GM23338 (cell line): ENCODE measurements around the gene TRIM38. TPM values are rescaled to one million over a fixed set of nuclear protein-coding genes. Genes with fewer than 3 reads are reported as not detected.

Source experiments
- ATAC-seq: fragments of 200-7000 bp; cut with Tn5 transposase; 3 replicates; pipeline ENCODE4 v1.9.1; 2020
- DNase-seq: peaks from one replicate; pipeline ENCODE4 v3.0.0-alpha.2; 2015; ENCODE audit warnings: low spot score
- H2AFZ ChIP-seq: fragments of 200-600 bp; sonication (generic); 2 replicates; pipeline ENCODE4 v1.8.0; 2016; ENCODE audit warnings: antibody characterized with exemption, mild to moderate bottlenecking, moderate library complexity
- H3F3A ChIP-seq: fragments of 200-600 bp; sonication (generic); replicated peaks from 2 replicates; pipeline ENCODE4 v1.8.0; 2017; ENCODE audit warnings: antibody characterized with exemption, mixed run types, low read depth
- H3K27ac ChIP-seq: fragments of 200-600 bp; sonication (generic); 2 replicates; pipeline ENCODE4 v1.6.1; 2016; ENCODE audit warnings: low read depth
- H3K27me3 ChIP-seq: fragments of 200-600 bp; sonication (generic); 2 replicates; pipeline ENCODE4 v1.8.0; 2016; ENCODE audit warnings: mild to moderate bottlenecking, mixed run types, moderate library complexity; ENCODE audit not compliant: insufficient read depth
- H3K36me3 ChIP-seq: fragments of 200-600 bp; sonication (generic); 2 replicates; pipeline ENCODE4 v1.8.0; 2016; ENCODE audit warnings: mild to moderate bottlenecking; ENCODE audit not compliant: insufficient read depth
- H3K4me1 ChIP-seq: fragments of 200-600 bp; sonication (generic); 2 replicates; pipeline ENCODE4 v1.8.0; 2016; ENCODE audit warnings: mild to moderate bottlenecking, moderate library complexity; ENCODE audit not compliant: insufficient read depth
- H3K4me2 ChIP-seq: fragments of 200-600 bp; sonication (generic); 2 replicates; pipeline ENCODE4 v1.7.1; 2017; ENCODE audit warnings: mixed run types
- H3K4me3 ChIP-seq: fragments of 200-600 bp; sonication (generic); 2 replicates; pipeline ENCODE4 v1.6.1; 2016; ENCODE audit warnings: mixed run types
- H3K79me2 ChIP-seq: fragments of 200-600 bp; sonication (generic); replicated peaks from 2 replicates; pipeline ENCODE4 v1.8.0; 2017; ENCODE audit warnings: mild to moderate bottlenecking; ENCODE audit not compliant: insufficient read depth
- H3K9me2 ChIP-seq: fragments of 200-600 bp; sonication (generic); 2 replicates; pipeline ENCODE4 v1.8.0; 2017; ENCODE audit not compliant: insufficient read depth
- H4K20me1 ChIP-seq: fragments of 200-600 bp; sonication (generic); replicated peaks from 2 replicates; pipeline ENCODE4 v1.8.0; 2017; ENCODE audit warnings: mild to moderate bottlenecking; ENCODE audit not compliant: insufficient read depth
- H3K27ac Mint-ChIP-seq: 2 replicates; pipeline ENCODE4 v1.8.0; 2020; ENCODE audit warnings: inconsistent platforms, mild to moderate bottlenecking, moderate library complexity, mixed read lengths
- H3K27me3 Mint-ChIP-seq: 3 replicates; pipeline ENCODE4 v1.8.0; 2022; ENCODE audit warnings: low read depth, mild to moderate bottlenecking, moderate library complexity, mixed read lengths, inconsistent platforms; ENCODE audit not compliant: insufficient read depth, poor library complexity
- H3K36me3 Mint-ChIP-seq: 3 replicates; pipeline ENCODE4 v1.8.0; 2021; ENCODE audit warnings: low read depth, mild to moderate bottlenecking, inconsistent platforms, moderate library complexity, mixed read lengths
- H3K4me1 Mint-ChIP-seq: 3 replicates; pipeline ENCODE4 v1.8.0; 2020; ENCODE audit warnings: mild to moderate bottlenecking, inconsistent platforms, mixed read lengths
- H3K4me3 Mint-ChIP-seq: 3 replicates; pipeline ENCODE4 v1.8.0; 2021; ENCODE audit warnings: moderate library complexity, mild to moderate bottlenecking, inconsistent platforms, mixed read lengths
- H3K9me3 Mint-ChIP-seq: 3 replicates; pipeline ENCODE4 v1.8.0; 2020; ENCODE audit warnings: moderate library complexity, mild to moderate bottlenecking, inconsistent platforms, mixed read lengths
- CREB1 ChIP-seq: fragments of 250-450 bp; sonication (Bioruptor Pico); IDR thresholded peaks from 2 replicates; pipeline ENCODE4 v1.5.0; 2020; ENCODE audit warnings: low read depth, mild to moderate bottlenecking, moderate library complexity
- CTCF ChIP-seq, 2 experiments: fragments of 200-600 bp in 1 of 2; sonication (generic) in 1 of 2; conservative IDR thresholded peaks; 2 replicates each; pipeline versions ENCODE4 v1.5.1 to v1.6.1; 2016 to 2017; ENCODE audit warnings: antibody characterized with exemption in 2 of 2, low read depth in 2 of 2, mild to moderate bottlenecking in 2 of 2, moderate library complexity in 1 of 2
- ETS1 ChIP-seq: IDR thresholded peaks from 2 replicates; pipeline ENCODE4 v1.6.1; 2016; ENCODE audit warnings: antibody characterized with exemption
- EZH2 ChIP-seq: fragments of 200-600 bp; sonication (generic); IDR thresholded peaks from one replicate; pipeline ENCODE4 v1.8.0; 2017; ENCODE audit warnings: antibody characterized with exemption, mild to moderate bottlenecking, low read depth; ENCODE audit not compliant: unreplicated experiment
- EZH2phosphoT487 ChIP-seq: fragments of 200-600 bp; sonication (generic); IDR thresholded peaks from one replicate; pipeline ENCODE4 v1.8.1; 2018; ENCODE audit warnings: antibody characterized with exemption; ENCODE audit not compliant: unreplicated experiment
- JUNB ChIP-seq: IDR thresholded peaks from one replicate; pipeline ENCODE4 v1.6.1; 2016; ENCODE audit warnings: antibody characterized with exemption; ENCODE audit not compliant: unreplicated experiment
- NANOG ChIP-seq: IDR thresholded peaks from 2 replicates; pipeline ENCODE4 v1.6.1; 2016; ENCODE audit warnings: antibody characterized with exemption, borderline replicate concordance
- POLR2AphosphoS5 ChIP-seq: IDR thresholded peaks from 2 replicates; pipeline ENCODE4 v1.6.1; 2016; ENCODE audit warnings: antibody characterized with exemption, low read depth
- REST ChIP-seq: IDR thresholded peaks from one replicate; pipeline ENCODE4 v1.6.1; 2018; ENCODE audit warnings: antibody characterized with exemption; ENCODE audit not compliant: unreplicated experiment
- STAT1 ChIP-seq: IDR thresholded peaks from one replicate; pipeline ENCODE4 v1.6.1; 2016; ENCODE audit warnings: antibody characterized with exemption; ENCODE audit not compliant: unreplicated experiment
- ZNF114 ChIP-seq: fragments of 250-450 bp; sonication (Bioruptor Pico); IDR thresholded peaks from 2 replicates; pipeline ENCODE4 v1.5.0; 2020; ENCODE audit warnings: mild to moderate bottlenecking, moderate library complexity
- ZNF331 ChIP-seq: fragments of 250-450 bp; sonication (Bioruptor Pico); IDR thresholded peaks from 2 replicates; pipeline ENCODE4 v1.5.0; 2020; ENCODE audit warnings: low read depth, mild to moderate bottlenecking, moderate library complexity
- ZNF462 ChIP-seq: fragments of 250-450 bp; sonication (Bioruptor Pico); IDR thresholded peaks from 2 replicates; pipeline ENCODE4 v1.5.0; 2020; ENCODE audit warnings: mild to moderate bottlenecking, moderate library complexity
- polyA plus RNA-seq: library from polyadenylated mRNA; unstranded; fragments of >200 nt; fragmentation: Nextera tagmentation; extraction: Ambion mirVana; gene quantifications from 2 replicates; pipeline ENCODE4 v1.2.1, GENCODE V29; 2016
- total RNA-seq: library from RNA; depleted of rRNA; stranded (reverse); fragments of >200 nt; shearing (Covaris generic); gene quantifications from 2 replicates; pipeline ENCODE4 v1.2.3, GENCODE V29; 2014

The TRIM38 gene
- total and polyA plus RNA-seq, 2 experiments from 2014 or later: 0.66 to 0.82 TPM

- Histone ChIP-seq H3K4me3 (no peak overlapping the region), H3K27ac (no peak overlapping the region), H3K4me1 (no peaks in the 10 kb centered on the region), H3K9me2 (peaks cover 5% of the 10 kb centered on the region; the same call in 1 of the 2 replicates), H3K4me2 (no peak overlapping the region), H3K27me3 (no peaks in the 10 kb centered on the region), H4K20me1 (no peaks in the 10 kb centered on the region), H3K79me2 (no peaks in the 10 kb centered on the region), H2AFZ (no peak overlapping the region), H3F3A (no peaks in the 10 kb centered on the region), H3K36me3 (no peaks in the 10 kb centered on the region; the same call in 1 of the 2 replicates)
- no peaks in the 10 kb centered on the region for H3K4me1 Mint-ChIP-seq
- TF ChIP-seq REST: no peak
- no peak for TF ChIP-seq ZNF331 (CRISPR knock-in tag)
- no peak for TF ChIP-seq STAT1
- TF ChIP-seq CREB1 (CRISPR knock-in tag): no peak
- no peak for TF ChIP-seq POLR2AphosphoS5
- no peak for TF ChIP-seq CTCF (conservative IDR thresholded peaks at IDR 0.05; ENCODE audit: low read depth in 2 of 2)
- TF ChIP-seq ZNF114: no peak
- no peak for TF ChIP-seq JUNB
- TF ChIP-seq EZH2phosphoT487: no peak
- no peak for TF ChIP-seq ETS1
- no peak for TF ChIP-seq EZH2
- TF ChIP-seq ZNF462: no peak
- no peak for TF ChIP-seq NANOG
- peaks cover 9% of the 10 kb centered on the region; the same call in 2 of the 3 replicates for H3K36me3 Mint-ChIP-seq
- H3K9me3 Mint-ChIP-seq: peaks cover 11% of the 10 kb centered on the region
- H3K27me3 Mint-ChIP-seq: no peaks in the 10 kb centered on the region
- no peak overlapping the region for H3K4me3 Mint-ChIP-seq
- H3K27ac Mint-ChIP-seq: no peak overlapping the region
- no peak for ATAC-seq
- no peak for DNase-seq
Measured at GRCh38 chr6:25943887-25944286, 18.7 kb upstream of the TRIM38 start.
